HTERT RPE-1 (cell line): Measurements from ENCODE around the gene SUPT3H.
"Not testable (repeated sequence)": the region's sequence is repeated elsewhere in the genome, so short reads cannot be mapped to it uniquely, and the experiment has no call there.

ENCODE experiments used
- in situ Hi-C: fragments of 300-500 bp; cut with MboI; formaldehyde crosslinking; loops from 4 replicates; pipeline ENCODE4 v1.14.3; 2020; ENCODE audit warnings: low sequenced_read_pairs

Gene SUPT3H

GRCh38 chr6:44920952-44921491 is 456.7 kb downstream of the SUPT3H start:
- in situ Hi-C loops = no loop called here

GRCh38 chr6:44918671-44919296 is 458.9 kb downstream of the SUPT3H start:
- in situ Hi-C loops = no loop called here

GRCh38 chr6:44917430-44917829 is 460.3 kb downstream of the SUPT3H start:
- in situ Hi-C loops = no loop called here

DNA sequence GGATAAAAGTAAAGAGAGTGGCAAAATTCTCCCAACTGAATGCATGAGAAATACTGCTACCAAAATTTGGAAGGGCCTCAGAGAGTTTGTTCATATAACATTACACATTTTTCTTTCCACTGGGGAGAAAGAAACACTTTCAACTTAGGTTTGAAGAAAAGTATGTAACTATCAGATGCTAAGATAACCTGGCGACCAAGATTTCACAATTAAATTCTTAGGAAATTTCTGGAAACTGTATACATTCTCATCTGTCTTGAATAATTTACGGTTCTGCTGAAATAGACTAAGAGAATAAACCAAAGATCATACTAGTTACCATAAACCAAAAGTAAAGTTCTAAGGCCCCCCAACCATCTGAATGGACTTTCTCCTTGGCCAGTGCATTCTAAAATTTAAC is 462.6 kb downstream of the SUPT3H start:
- in situ Hi-C loops = no loop called here

GRCh38 chr6:44914141-44914540 is 463.6 kb downstream of the SUPT3H start:
- in situ Hi-C loops = no loop called here

- in situ Hi-C loops = no loop called here
Measured at GRCh38 chr6:44906761-44907160, 471.0 kb downstream of the SUPT3H start.

DNA sequence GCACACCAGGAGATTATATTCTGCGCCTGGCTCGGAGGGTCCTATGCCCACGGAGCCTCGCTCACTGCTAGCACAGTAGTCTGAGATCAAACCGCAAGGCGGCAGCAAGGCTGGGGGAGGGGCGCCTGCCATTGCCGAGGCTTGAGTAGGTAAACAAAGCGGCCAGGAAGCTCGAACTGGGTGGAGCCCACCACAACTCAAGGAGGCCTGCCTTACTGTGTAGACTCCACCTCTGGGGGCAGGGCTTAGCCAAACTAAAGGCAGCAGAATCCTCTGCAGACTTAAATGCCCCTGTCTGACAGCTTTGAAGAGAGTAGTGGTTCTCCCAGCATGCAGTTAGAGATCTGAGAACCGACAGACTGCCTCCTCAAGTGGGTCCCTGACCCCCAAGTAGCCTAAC is 477.4 kb downstream of the SUPT3H start:
- in situ Hi-C loops = not testable (repeated sequence)

GRCh38 chr6:44898296-44898930 is 479.3 kb downstream of the SUPT3H start:
- in situ Hi-C loops = no loop called here

DNA sequence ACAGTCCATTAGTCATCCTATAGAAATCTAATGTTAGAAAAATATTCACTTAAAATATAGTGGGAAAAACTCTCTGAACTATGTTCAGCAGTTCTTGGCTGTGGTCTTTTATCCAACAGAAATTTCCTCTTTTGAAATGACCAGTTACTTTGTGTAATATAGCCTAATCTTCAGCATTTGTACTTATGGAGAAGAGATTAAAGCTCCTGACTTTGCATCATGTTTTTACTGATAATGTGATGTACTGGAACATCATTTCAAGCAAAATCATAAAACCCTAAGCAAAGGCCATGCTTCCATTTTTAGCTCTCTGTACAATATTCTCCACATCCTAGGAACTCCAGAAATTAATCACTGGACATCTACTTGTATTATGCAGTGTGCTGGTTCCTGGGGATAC is 480.4 kb downstream of the SUPT3H start:
- in situ Hi-C loops = no loop called here

- in situ Hi-C loops = no loop called here
Measured at GRCh38 chr6:44896701-44897100, 481.0 kb downstream of the SUPT3H start.

GRCh38 chr6:44892579-44892978 is 485.2 kb downstream of the SUPT3H start:
- in situ Hi-C loops = no loop called here

DNA sequence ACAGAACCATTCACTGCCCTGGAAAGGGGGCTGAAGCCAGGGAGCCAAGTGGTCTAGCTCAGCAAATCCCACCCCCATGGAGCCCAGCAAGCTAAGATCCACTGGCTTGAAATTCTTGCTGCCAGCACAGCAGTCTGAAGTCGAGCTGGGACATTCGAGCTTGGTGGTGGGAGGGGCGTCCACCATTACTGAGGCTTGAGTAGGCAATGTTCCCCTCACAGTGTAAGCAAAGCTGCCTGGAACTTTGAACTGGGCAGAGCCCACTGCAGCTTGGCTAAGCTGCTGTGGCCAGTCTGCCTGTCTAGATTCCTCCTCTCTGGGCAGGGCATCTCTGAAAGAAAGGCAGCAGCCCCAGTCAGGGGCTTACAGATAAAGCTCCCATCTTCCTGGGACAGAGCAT is 498.7 kb downstream of the SUPT3H start:
- in situ Hi-C loops = not testable (repeated sequence)

DNA sequence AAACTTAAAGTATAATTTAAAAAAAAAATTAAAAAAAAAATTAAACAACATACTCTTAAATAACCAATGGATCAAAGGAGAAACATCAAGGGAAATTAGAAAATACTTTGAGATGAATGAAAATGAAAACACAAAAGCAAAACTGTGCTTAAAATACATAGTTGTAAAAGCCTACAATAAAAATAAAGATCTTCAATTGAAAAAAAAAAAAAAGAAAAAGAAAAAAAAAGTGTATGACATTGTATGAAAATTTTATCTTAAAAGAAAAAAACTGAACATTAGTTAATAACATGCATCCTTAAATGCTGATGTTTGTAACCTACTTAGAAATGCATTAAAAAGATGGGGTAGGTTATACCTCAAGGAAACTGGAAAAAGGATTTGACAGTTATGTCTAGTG is 501.1 kb downstream of the SUPT3H start:
- in situ Hi-C loops = not testable (repeated sequence)

GRCh38 chr6:44869321-44869897 is 508.3 kb downstream of the SUPT3H start:
- in situ Hi-C loops = no loop called here

DNA sequence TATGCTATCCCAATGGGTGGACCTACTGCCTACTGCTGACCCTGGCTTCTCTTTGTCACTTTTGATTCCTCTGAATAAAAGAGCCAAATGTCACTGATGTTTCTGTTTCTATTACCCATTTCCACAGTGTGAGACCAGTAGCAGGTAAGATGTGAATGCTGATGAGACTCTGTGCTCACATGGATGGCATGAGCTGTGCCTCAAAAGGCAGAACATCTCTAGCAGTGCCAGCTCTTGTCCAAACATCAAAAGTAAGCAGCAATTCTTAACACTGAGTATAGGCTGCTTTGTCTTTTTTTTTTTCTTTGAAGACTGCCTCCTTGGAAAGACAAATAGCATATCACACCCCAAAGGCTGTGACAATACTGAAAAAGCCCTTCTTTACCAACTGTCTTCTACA is 508.8 kb downstream of the SUPT3H start:
- in situ Hi-C loops = no loop called here

GRCh38 chr6:44868335-44868668 is 509.4 kb downstream of the SUPT3H start:
- in situ Hi-C loops = no loop called here

DNA sequence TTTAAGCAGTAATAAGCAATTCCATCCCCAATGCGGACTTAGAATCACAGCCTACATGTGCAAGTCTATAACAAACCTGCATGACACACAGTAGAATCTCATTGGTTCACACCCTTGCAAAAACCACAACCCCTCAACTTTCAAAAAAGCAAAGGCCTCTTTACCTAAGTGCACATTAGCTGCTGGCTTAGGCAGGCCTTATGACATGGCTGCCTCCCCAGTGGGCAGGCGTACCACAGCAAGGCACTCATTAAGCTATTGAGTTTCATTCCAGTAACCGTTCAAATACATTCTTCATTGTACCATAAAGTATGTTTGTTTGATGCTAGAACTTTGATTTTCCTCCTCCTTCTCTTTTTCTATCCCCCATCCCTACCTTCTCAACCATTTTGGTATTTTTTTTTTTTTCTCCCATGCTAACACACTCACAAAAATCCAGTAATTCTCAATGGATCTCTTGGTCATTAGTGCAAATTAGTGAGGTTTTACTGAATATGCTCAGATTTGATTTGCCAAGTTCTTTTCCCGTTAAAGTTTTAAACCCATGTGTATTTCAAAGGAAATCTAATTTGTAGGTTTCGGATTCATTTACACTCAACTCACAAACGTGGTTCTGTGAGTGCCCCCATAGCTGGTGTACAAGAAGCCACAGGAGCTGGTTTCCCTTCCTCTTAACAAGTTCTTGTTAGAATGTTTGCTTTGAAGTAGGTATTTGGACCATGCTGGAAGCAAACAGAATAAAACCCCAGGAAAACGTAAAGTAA is 510.0 kb downstream of the SUPT3H start:
- in situ Hi-C loops = no loop called here

GRCh38 chr6:44865184-44865583 is 512.5 kb downstream of the SUPT3H start:
- in situ Hi-C loops = not testable (repeated sequence)

DNA sequence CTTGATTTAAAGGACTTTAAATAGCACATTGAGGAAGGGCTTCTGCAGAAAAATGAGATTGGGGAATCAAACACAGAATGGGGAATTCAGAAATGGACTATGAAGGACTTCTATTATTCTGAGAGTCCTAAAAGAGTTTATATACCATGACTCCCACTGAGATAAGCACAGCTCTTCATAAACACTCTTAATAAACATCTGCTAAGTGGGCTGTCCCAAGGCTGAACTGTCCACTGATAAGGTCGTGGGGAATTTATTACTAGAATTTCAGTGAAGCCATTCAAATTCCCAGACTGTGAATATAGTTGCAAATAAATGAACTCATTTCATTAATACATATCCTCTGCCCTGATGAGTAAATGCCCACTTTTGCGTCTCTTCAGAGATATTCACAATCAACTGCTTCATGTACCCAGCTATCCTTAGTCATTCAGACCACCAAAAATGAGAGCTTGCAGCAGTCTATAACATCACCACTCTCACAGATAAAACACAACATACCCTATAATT is 517.8 kb downstream of the SUPT3H start:
- in situ Hi-C loops = no loop called here

DNA sequence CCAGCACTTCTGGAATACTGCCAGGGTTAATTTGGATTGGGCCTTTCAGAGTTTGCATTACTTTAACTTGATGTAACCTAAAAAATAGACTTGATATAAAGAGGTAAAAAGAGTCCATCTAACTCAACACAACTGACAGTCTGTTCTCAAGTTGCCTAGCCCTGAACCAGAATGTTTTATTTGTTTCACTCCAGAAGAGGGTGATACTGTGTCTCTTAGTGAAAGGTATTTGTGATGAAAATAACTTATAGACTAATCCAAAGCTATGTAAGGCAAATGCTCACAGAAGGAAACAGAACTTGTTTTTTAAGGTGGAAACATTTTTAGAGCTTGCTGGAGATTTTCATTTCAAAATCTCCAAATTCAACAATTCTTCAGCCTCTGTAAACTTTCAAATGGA is 518.7 kb downstream of the SUPT3H start:
- in situ Hi-C loops = no loop called here

GRCh38 chr6:44856479-44856878 is 521.3 kb downstream of the SUPT3H start:
- in situ Hi-C loops = no loop called here
